Tibial artery (tissue), 4 donors: ENCODE results near the gene ZBTB16.

Source experiments
- DNase-seq, 2 donors: peaks; one replicate each; pipeline ENCODE4 v3.0.0-alpha.2; 2019
- H3K27ac ChIP-seq, 2 donors: fragments of 200-600 bp; sonication (generic) in 1 of 2; 1 replicate in 1 of 2; 2 replicates in 1 of 2; pipeline ENCODE4 v1.5.1; 2018 to 2019; ENCODE audit warnings: mild to moderate bottlenecking in 1 of 2
- H3K27me3 ChIP-seq, 2 donors: fragments of 200-600 bp; sonication (generic) in 1 of 2; one replicate each; pipeline versions ENCODE4 v1.5.1 to v1.6.0; 2016 to 2019
- H3K36me3 ChIP-seq, 3 donors: fragments of 200-600 bp; sonication (generic) in 2 of 3; one replicate each; pipeline ENCODE4 v1.5.1; 2016 to 2019; ENCODE audit warnings: mild to moderate bottlenecking in 2 of 3
- H3K4me1 ChIP-seq, 4 donors: fragments of 200-600 bp; sonication (generic) in 2 of 4; 1 replicate in 3 of 4; 2 replicates in 1 of 4; pipeline ENCODE4 v1.5.1; 2016 to 2019
- H3K4me3 ChIP-seq, 2 donors: fragments of 200-600 bp; sonication (generic) in 1 of 2; 1 replicate in 1 of 2; 2 replicates in 1 of 2; pipeline ENCODE4 v1.5.1; 2018 to 2019; ENCODE audit warnings: mild to moderate bottlenecking in 2 of 2
- H3K9me3 ChIP-seq, 3 donors: fragments of 200-600 bp; sonication (generic) in 1 of 3; one replicate each; pipeline ENCODE4 v1.5.1; 2016 to 2019
- intact Hi-C: fragments of 100-400 bp; cut with DNase I; formaldehyde crosslinking; loops from one replicate; pipeline ENCODE4 v1.15.0; 2023; ENCODE audit warnings: low total_unique reads
- TF ChIP-seq, protein P1 (sequence below), 2 experiments: fragments of 200-600 bp in 1 of 2; fragments of 450-650 bp in 1 of 2; IDR thresholded peaks; one replicate each; pipeline ENCODE4 v1.5.1; 2017 to 2019; ENCODE audit warnings: antibody characterized with exemption in 2 of 2, mild to moderate bottlenecking in 1 of 2, moderate library complexity in 1 of 2

ZBTB16 gene

DNA sequence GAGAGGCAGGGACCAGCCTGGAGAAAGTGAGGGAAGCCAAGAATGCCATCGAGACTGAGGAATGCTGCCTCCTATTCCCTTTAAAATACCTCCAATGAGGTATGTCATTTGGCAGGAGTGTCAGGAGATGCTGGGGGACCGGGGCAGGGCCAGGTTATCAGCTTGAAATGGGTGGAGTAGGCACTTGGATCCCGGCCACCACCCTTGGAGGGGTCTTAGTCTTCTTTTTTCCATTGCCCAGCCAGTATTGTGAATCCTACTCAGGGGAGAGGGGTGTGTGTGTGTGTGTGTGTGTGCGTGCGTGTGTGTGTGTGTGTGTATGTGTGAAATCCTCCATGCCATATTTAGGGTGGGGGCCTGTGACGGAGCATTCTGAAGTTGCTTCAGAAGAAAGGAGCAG, 116.2 kb downstream of the ZBTB16 start:
- peaks cover 15 to 96% (median 95%) of the 10 kb centered on the region in 4 donors for H3K4me1 ChIP-seq
- DNase-seq, result peak in 1 of 2 donors; percentile 66
- H3K9me3 ChIP-seq, result no peaks in the 10 kb centered on the region
- no peak overlapping the region for H3K4me3 ChIP-seq
- H3K27ac ChIP-seq, result peak overlapping the region; percentile 94 to 95
- intact Hi-C loops, result no loop called here
- no peaks in the 10 kb centered on the region for H3K27me3 ChIP-seq
- TF ChIP-seq, protein P1, sequence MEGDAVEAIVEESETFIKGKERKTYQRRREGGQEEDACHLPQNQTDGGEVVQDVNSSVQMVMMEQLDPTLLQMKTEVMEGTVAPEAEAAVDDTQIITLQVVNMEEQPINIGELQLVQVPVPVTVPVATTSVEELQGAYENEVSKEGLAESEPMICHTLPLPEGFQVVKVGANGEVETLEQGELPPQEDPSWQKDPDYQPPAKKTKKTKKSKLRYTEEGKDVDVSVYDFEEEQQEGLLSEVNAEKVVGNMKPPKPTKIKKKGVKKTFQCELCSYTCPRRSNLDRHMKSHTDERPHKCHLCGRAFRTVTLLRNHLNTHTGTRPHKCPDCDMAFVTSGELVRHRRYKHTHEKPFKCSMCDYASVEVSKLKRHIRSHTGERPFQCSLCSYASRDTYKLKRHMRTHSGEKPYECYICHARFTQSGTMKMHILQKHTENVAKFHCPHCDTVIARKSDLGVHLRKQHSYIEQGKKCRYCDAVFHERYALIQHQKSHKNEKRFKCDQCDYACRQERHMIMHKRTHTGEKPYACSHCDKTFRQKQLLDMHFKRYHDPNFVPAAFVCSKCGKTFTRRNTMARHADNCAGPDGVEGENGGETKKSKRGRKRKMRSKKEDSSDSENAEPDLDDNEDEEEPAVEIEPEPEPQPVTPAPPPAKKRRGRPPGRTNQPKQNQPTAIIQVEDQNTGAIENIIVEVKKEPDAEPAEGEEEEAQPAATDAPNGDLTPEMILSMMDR (IDR thresholded peaks at IDR 0.05), result no peak
- H3K36me3 ChIP-seq, result peaks cover 7 to 29% (median 12%) of the 10 kb centered on the region in 3 donors

DNA sequence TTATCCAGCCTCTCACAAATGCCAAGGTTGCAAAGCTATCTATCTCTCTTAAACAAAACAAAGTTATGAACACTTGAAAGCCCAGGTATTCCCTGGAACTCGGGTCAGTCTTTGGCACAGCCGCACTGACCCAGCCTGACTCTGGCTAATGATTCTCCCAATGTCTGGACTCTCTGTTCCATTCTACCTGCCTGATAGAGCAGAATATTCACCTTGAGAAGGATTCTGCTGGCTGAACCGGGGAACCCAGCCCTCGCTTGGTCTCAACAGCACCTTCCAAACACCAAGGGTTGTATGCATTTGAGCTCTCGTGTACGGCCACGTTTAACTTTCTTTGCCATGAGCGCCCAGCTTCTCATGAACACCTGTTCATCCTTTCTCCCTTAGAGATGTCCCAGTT, 116.8 kb downstream of the ZBTB16 start:
- peak overlapping the region; percentile 94 to 95 for H3K27ac ChIP-seq
- intact Hi-C loops, result no loop called here

DNA sequence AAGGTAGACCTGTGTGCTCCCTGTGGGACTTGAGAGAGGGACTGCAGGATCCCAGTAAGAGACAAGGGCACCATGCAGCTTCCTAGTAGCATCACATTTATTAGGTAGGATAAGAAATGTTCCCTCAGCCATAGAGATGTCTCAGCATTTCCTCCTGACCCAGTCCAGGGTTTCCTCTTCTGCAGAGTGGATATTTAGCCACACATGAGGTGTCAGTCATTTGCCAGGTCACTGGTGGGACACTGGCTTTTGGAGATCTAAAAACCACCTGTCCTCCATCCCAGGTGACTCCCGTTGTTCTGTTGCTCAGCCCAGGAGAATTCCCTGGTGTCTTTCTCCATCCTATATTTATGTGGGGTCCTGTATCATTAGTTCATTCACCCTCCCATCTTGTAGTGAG, 119.1 kb downstream of the ZBTB16 start:
- H3K36me3 ChIP-seq, result peaks cover 11 to 40% (median 25%) of the 10 kb centered on the region in 3 donors
- no peak for DNase-seq
- H3K4me1 ChIP-seq, result peaks cover 4 to 96% (median 94%) of the 10 kb centered on the region in 4 donors
- peak overlapping the region; percentile 94 to 95 for H3K27ac ChIP-seq
- intact Hi-C loops, result loop anchor here (2.0 kb wide), 1 partner anchor 16 kb away; no protein-coding TSS in a partner anchor
- TF ChIP-seq, protein P1 (IDR thresholded peaks at IDR 0.05), result no peak
- no peaks in the 10 kb centered on the region for H3K9me3 ChIP-seq
- H3K27me3 ChIP-seq, result no peaks in the 10 kb centered on the region
- H3K4me3 ChIP-seq, result peak overlapping the region in 1 of 2 donors; percentile 5

More for the DNA sequence above, 116.8 kb downstream of the ZBTB16 start:
- TF ChIP-seq, protein P1 (IDR thresholded peaks at IDR 0.05), result no peak
- Histone ChIP-seq H3K36me3 (peaks cover 10 to 33% (median 13%) of the 10 kb centered on the region in 3 donors), H3K4me3 (no peak overlapping the region), H3K4me1 (peaks cover 9 to 96% (median 95%) of the 10 kb centered on the region in 4 donors), H3K9me3 (no peaks in the 10 kb centered on the region), H3K27me3 (no peaks in the 10 kb centered on the region)
- DNase-seq, result peak in 1 of 2 donors; percentile 63

DNA sequence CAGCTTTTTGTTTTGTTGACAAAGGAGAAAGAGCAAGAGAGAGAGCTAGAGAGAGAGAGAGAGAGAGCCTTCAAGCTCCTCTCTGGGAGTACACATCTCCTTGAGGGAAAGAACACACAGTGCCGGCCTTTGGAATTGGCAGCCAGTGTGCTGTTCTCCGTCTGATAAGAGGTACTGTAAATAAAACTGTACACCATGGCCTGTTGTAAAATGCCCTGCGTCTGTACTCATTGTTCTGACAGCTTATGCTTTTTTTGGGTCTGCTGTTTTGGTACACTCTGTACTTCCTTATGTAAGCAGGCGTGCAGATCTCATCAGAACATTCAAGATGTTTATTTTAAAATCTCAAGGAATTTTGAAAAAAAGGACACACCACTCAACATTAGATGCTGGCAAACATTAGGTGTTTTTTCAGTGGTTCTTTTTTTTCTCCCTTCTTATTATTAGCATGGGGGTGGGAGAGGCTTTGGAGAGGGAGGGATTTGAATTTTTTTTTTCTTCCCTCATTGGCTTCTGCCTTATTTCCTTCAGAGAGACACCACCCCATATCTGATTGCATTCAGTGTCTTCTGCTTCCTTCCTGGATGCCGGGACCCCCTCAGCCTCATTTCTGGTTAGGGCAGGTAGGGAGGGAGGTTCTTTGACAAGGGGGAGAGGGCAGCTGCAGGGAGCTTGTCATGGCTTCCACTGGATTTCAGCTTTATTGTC, 119.9 kb downstream of the ZBTB16 start:
- Histone ChIP-seq H3K36me3 (peaks cover 19 to 43% (median 27%) of the 10 kb centered on the region in 3 donors), H3K27ac (peak overlapping the region; percentile 94 to 98), H3K4me1 (peaks cover 4 to 96% (median 91%) of the 10 kb centered on the region in 4 donors), H3K27me3 (no peaks in the 10 kb centered on the region), H3K4me3 (peak overlapping the region; percentile 44 to 53), H3K9me3 (no peaks in the 10 kb centered on the region)
- DNase-seq, result peak; percentile 96
- TF ChIP-seq, protein P1 (IDR thresholded peaks at IDR 0.05), result peak in 1 of 2 experiments; percentile 33
- intact Hi-C loops, result loop anchor here (2.0 kb wide), 1 partner anchor 17 kb away; no protein-coding TSS in a partner anchor

DNA sequence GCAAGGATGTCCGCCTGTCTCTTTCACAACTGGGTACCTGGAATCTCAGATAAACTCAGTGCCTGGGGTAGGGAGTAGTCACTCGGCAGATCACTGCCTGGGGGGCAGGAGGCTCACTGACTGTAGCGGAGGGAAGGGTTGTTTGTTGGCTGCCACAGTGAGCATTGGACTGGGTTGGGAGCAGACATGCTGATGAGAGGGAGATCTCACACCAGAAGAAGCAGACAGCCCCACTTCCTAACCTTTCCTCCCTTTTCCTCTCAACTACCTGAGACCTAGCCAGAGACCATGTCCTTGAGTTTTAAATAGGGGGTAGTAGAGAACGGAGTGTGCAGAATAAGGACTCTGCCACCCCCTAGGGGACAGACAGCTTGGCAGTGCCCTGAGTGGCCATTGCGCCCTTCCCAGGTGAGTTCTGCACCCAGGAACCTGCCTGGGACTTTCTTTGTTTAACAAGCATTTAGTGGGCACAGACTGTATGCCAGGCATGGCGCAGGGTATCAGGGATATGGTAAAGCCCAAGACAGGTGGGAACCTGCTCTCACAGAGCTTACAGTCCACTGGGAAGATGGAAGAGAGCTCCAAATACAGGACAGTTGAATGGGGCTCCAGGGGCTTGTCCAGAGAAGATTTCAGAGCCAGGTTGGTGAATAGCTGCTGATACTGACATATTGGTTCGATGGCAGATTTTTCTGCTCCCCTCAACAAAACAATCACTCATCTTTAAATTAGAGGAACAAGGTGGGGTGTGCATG, 121.0 kb downstream of the ZBTB16 start:
- peaks cover 0 to 96% (median 85%) of the 10 kb centered on the region in 4 donors for H3K4me1 ChIP-seq

More for the DNA sequence above, 121.0 kb downstream of the ZBTB16 start:
- Histone ChIP-seq H3K36me3 (peaks cover 28 to 39% (median 28%) of the 10 kb centered on the region in 3 donors), H3K9me3 (no peaks in the 10 kb centered on the region), H3K27ac (peak overlapping the region; percentile 84 to 98), H3K4me3 (peak overlapping the region; percentile 44 to 53), H3K27me3 (no peaks in the 10 kb centered on the region)
- no peak for DNase-seq
- TF ChIP-seq, protein P1 (IDR thresholded peaks at IDR 0.05), result peak; percentile 35 to 37
- intact Hi-C loops, result loop anchor here (2.0 to 5.0 kb wide), 2 partner anchors 16 to 118 kb away; no protein-coding TSS in a partner anchor
